SK-N-SH (cell line): Measurements from ENCODE around the gene GALNT1. TPM values are rescaled to one million over a fixed set of nuclear protein-coding genes. Genes with fewer than 3 reads are reported as not detected.

Experiments used
- CTCF ChIA-PET: fragments of 300-600, 350-600 bp; formaldehyde crosslinking; extraction: SDS; loops from one replicate; lab custom pipeline; 2021; lab: Yijun Ruan, JAX
- POLR2A ChIA-PET: fragments of 350-600 bp; sonication (Branson Sonifier 250); formaldehyde crosslinking; extraction: SDS; loops from one replicate; lab custom pipeline; 2020; ENCODE audit warnings: antibody characterized with exemption, inconsistent platforms; lab: Yijun Ruan, JAX
- DNase-seq: peaks from one replicate; pipeline ENCODE4 v3.0.0; 2012
- H2AFZ ChIP-seq: fragments of 200-600 bp; sonication (generic); 2 replicates; pipeline ENCODE4 v1.8.1; 2016; ENCODE audit warnings: antibody characterized with exemption, mild to moderate bottlenecking, low read depth
- H3F3A ChIP-seq: fragments of 200-600 bp; sonication (generic); replicated peaks from 2 replicates; pipeline ENCODE3; 2016; ENCODE audit warnings: antibody characterized with exemption, mild to moderate bottlenecking; ENCODE audit not compliant: insufficient read depth
- H3K27ac ChIP-seq, 2 experiments: fragments of 200-500 bp in 1 of 2; fragments of 200-600 bp in 1 of 2; sonication (Bioruptor generic) in 1 of 2; sonication (generic), shearing (Covaris generic) in 1 of 2; 2 replicates each; pipeline versions ENCODE4 v1.5.1 to v1.6.1; 2014 to 2016; ENCODE audit warnings: low read depth in 2 of 2, inconsistent platforms in 1 of 2, low read length in 1 of 2, mild to moderate bottlenecking in 1 of 2, mixed read lengths in 1 of 2
- H3K27me3 ChIP-seq: fragments of 200-600 bp; sonication (generic), shearing (Covaris generic); 2 replicates; pipeline ENCODE4 v1.6.1; 2016; ENCODE audit warnings: mixed run types; ENCODE audit not compliant: insufficient read depth
- H3K36me3 ChIP-seq, 2 experiments: fragments of 200-500 bp in 1 of 2; fragments of 200-600 bp in 1 of 2; sonication (Bioruptor generic) in 1 of 2; sonication (generic) in 1 of 2; replicated peaks in 1 of 2; 2 replicates each; pipeline versions ENCODE3 to v1.5.1; 2014 to 2016; ENCODE audit warnings: low read length in 1 of 2, mild to moderate bottlenecking in 1 of 2; ENCODE audit not compliant: insufficient read depth in 2 of 2, control insufficient read depth in 1 of 2
- H3K4me1 ChIP-seq, 2 experiments: fragments of 200-500 bp in 1 of 2; fragments of 200-600 bp in 1 of 2; sonication (Bioruptor generic) in 1 of 2; sonication (generic), shearing (Covaris generic) in 1 of 2; 2 replicates each; pipeline versions ENCODE4 v1.5.1 to v1.6.1; 2014 to 2016; ENCODE audit warnings: low read depth in 1 of 2, low read length in 1 of 2, mixed run types in 1 of 2; ENCODE audit not compliant: insufficient read depth in 2 of 2, control insufficient read depth in 1 of 2
- H3K4me2 ChIP-seq: fragments of 200-600 bp; sonication (generic), shearing (Covaris generic); 2 replicates; pipeline ENCODE4 v1.6.1; 2017; ENCODE audit warnings: mixed run types
- H3K4me3 ChIP-seq, 2 experiments: fragments of 200-500 bp in 1 of 2; fragments of 200-600 bp in 1 of 2; sonication (Bioruptor generic) in 1 of 2; sonication (generic), shearing (Covaris generic) in 1 of 2; 2 replicates each; pipeline versions ENCODE4 v1.5.1 to v1.8.1; 2014 to 2016; ENCODE audit warnings: low read depth in 2 of 2, inconsistent platforms in 1 of 2, low read length in 1 of 2, mild to moderate bottlenecking in 1 of 2, mixed read lengths in 1 of 2, moderate library complexity in 1 of 2
- H3K79me2 ChIP-seq: fragments of 200-600 bp; sonication (generic); 2 replicates; pipeline ENCODE4 v1.8.1; 2017; ENCODE audit warnings: mild to moderate bottlenecking; ENCODE audit not compliant: insufficient read depth
- H3K9ac ChIP-seq: fragments of 200-600 bp; sonication (generic); 2 replicates; pipeline ENCODE4 v1.6.1; 2017; ENCODE audit warnings: mixed run types
- H3K9me2 ChIP-seq: fragments of 200-600 bp; sonication (generic); 2 replicates; pipeline ENCODE4 v1.6.1; 2017; ENCODE audit warnings: mixed run types
- H3K9me3 ChIP-seq: fragments of 200-600 bp; sonication (generic); 2 replicates; pipeline ENCODE4 v1.6.1; 2017; ENCODE audit warnings: mixed run types, mild to moderate bottlenecking, moderate library complexity
- H4K20me1 ChIP-seq: fragments of 200-600 bp; sonication (generic); 2 replicates; pipeline ENCODE4 v1.6.1; 2017; ENCODE audit warnings: mild to moderate bottlenecking, mixed run types; ENCODE audit not compliant: insufficient read depth
- ELF1 ChIP-seq: IDR thresholded peaks from 2 replicates; pipeline ENCODE4 v1.4.0; 2012
- EZH2phosphoT487 ChIP-seq: fragments of 200-600 bp; sonication (generic); IDR thresholded peaks from 2 replicates; pipeline ENCODE4 v1.6.1; 2017; ENCODE audit warnings: low read depth, mixed run types, mild to moderate bottlenecking, antibody characterized with exemption, moderate library complexity, borderline replicate concordance
- FOSL2 ChIP-seq: IDR thresholded peaks from 2 replicates; pipeline ENCODE4 v1.4.0; 2012; ENCODE audit warnings: low read depth, mild to moderate bottlenecking, moderate library complexity, borderline replicate concordance
- MEF2A ChIP-seq: IDR thresholded peaks from 2 replicates; pipeline ENCODE4 v1.4.0; 2012; ENCODE audit warnings: low read depth, borderline replicate concordance
- PBX3 ChIP-seq: IDR thresholded peaks from 2 replicates; pipeline ENCODE4; 2012
- SIN3A ChIP-seq: IDR thresholded peaks from 2 replicates; pipeline ENCODE4 v1.6.1; 2012; ENCODE audit warnings: low read depth, mild to moderate bottlenecking, low read length, moderate library complexity, borderline replicate concordance
- USF2 ChIP-seq: fragments of 150-350 bp; IDR thresholded peaks from 2 replicates; pipeline ENCODE4 v1.6.1; 2017; ENCODE audit warnings: antibody characterized with exemption, low read length, low read depth, borderline replicate concordance
- ZBTB33 ChIP-seq: IDR thresholded peaks from 2 replicates; pipeline ENCODE4 v1.4.0; 2012; ENCODE audit warnings: low read depth, borderline replicate concordance
- WGBS: methylation state at CpG from one replicate; pipeline ENCODE4 v1.1.6; 2017; ENCODE audit warnings: low lambda C conversion rate; 5-methylcytosine and 5-hydroxymethylcytosine counted together
- polyA plus RNA-seq, 3 experiments: library from polyadenylated mRNA; depleted of rRNA; stranded (reverse); fragments of >200 nt; gene quantifications; 2 replicates each; pipeline ENCODE4 v1.2.3, GENCODE V29; 2012
- TF ChIP-seq, protein P1 (sequence below): IDR thresholded peaks from 2 replicates; pipeline ENCODE4 v1.4.0; 2012; ENCODE audit warnings: low read depth
- TF ChIP-seq, protein P2 (sequence below): IDR thresholded peaks from 2 replicates; pipeline ENCODE4 v1.6.1; 2012; ENCODE audit warnings: mild to moderate bottlenecking, low read depth, low read length, moderate library complexity
- TF ChIP-seq, protein P3 (sequence below): fragments of 200-600 bp; sonication (generic); IDR thresholded peaks from 2 replicates; pipeline ENCODE4 v1.6.1; 2017; ENCODE audit warnings: antibody characterized with exemption, mild to moderate bottlenecking, moderate library complexity
- TF ChIP-seq, protein P4 (sequence below): IDR thresholded peaks from 2 replicates; pipeline ENCODE4 v1.4.0; 2012; ENCODE audit warnings: low read depth, borderline replicate concordance
- TF ChIP-seq, protein P5 (sequence below): fragments of 150-350 bp; IDR thresholded peaks from 2 replicates; pipeline ENCODE4 v1.6.1; 2016; ENCODE audit warnings: mild to moderate bottlenecking, low read depth, low read length

GALNT1 gene
- polyA plus RNA-seq, 1 of the 3 experiments (the other 2 are of a cell fraction), result 15.7 TPM

DNA sequence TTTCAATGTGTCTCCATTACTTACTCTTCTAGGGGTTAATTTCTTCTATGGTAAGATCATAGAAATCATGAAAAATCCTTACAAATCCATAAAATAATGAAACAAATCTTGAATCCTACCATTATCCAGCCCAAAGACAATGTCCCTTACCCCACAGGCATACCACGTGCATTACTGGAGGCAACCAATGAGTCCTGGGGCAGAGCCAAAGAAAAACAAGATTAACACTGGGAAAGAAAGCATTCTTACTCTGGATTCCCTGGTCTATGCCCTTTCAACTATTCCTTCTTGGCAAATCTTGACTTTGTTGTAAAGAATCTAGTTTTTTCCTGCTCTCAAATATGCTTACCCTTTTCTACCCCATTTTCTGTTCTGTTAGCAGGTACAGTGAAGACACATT lies 3.1 kb upstream of the GALNT1 start:
- CTCF ChIA-PET, result no interaction called here
- DNase-seq, result no peak
- Histone ChIP-seq H3K9me2 (no peaks in the 10 kb centered on the region), H3K4me2 (no peak overlapping the region), H4K20me1 (peaks cover 8% of the 10 kb centered on the region), H3K4me3 (no peak overlapping the region), H3K27me3 (no peaks in the 10 kb centered on the region), H3F3A (no peaks in the 10 kb centered on the region), H3K36me3 (no peaks in the 10 kb centered on the region), H3K4me1 (peaks cover 0 to 10% of the 10 kb centered on the region in 2 experiments; a peak in 2 of 4 replicates), H3K9me3 (no peaks in the 10 kb centered on the region), H3K9ac (no peak overlapping the region)
- POLR2A ChIA-PET, result no interaction called here
- 69% methylated on average over 1 of the region's 1 CpG for WGBS
- TF ChIP-seq, protein P1, sequence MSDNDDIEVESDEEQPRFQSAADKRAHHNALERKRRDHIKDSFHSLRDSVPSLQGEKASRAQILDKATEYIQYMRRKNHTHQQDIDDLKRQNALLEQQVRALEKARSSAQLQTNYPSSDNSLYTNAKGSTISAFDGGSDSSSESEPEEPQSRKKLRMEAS, result no peak
- TF ChIP-seq, all 33 proteins: peak for 0
- no peak overlapping the region for H2AFZ ChIP-seq
- no peak overlapping the region for H3K27ac ChIP-seq
- H3K79me2 ChIP-seq, result peaks cover 16% of the 10 kb centered on the region; the same call in 1 of the 2 replicates

- Histone ChIP-seq H3K79me2 (peaks cover 19% of the 10 kb centered on the region; the same call in 1 of the 2 replicates), H2AFZ (no peak overlapping the region), H3K27ac (no peak overlapping the region), H3K9me2 (no peaks in the 10 kb centered on the region), H4K20me1 (peaks cover 8% of the 10 kb centered on the region), H3K36me3 (peaks cover 0 to 1% of the 10 kb centered on the region in 2 experiments), H3F3A (peaks cover under 1% of the 10 kb centered on the region), H3K4me2 (no peak overlapping the region), H3K4me1 (peaks cover 0 to 10% of the 10 kb centered on the region in 2 experiments; a peak in 2 of 4 replicates), H3K9ac (no peak overlapping the region), H3K4me3 (no peak overlapping the region), H3K9me3 (no peaks in the 10 kb centered on the region), H3K27me3 (no peaks in the 10 kb centered on the region)
- 89% methylated on average over 4 of the region's 4 CpGs for WGBS
- POLR2A ChIA-PET, result no interaction called here
- DNase-seq, result no peak
- CTCF ChIA-PET, result no interaction called here
- TF ChIP-seq USF2 (no peak), ELF1 (no peak), SIN3A (no peak), FOSL2 (no peak), PBX3 (no peak), ZBTB33 (no peak), EZH2phosphoT487 (no peak), MEF2A (no peak)
- TF ChIP-seq, protein P2, sequence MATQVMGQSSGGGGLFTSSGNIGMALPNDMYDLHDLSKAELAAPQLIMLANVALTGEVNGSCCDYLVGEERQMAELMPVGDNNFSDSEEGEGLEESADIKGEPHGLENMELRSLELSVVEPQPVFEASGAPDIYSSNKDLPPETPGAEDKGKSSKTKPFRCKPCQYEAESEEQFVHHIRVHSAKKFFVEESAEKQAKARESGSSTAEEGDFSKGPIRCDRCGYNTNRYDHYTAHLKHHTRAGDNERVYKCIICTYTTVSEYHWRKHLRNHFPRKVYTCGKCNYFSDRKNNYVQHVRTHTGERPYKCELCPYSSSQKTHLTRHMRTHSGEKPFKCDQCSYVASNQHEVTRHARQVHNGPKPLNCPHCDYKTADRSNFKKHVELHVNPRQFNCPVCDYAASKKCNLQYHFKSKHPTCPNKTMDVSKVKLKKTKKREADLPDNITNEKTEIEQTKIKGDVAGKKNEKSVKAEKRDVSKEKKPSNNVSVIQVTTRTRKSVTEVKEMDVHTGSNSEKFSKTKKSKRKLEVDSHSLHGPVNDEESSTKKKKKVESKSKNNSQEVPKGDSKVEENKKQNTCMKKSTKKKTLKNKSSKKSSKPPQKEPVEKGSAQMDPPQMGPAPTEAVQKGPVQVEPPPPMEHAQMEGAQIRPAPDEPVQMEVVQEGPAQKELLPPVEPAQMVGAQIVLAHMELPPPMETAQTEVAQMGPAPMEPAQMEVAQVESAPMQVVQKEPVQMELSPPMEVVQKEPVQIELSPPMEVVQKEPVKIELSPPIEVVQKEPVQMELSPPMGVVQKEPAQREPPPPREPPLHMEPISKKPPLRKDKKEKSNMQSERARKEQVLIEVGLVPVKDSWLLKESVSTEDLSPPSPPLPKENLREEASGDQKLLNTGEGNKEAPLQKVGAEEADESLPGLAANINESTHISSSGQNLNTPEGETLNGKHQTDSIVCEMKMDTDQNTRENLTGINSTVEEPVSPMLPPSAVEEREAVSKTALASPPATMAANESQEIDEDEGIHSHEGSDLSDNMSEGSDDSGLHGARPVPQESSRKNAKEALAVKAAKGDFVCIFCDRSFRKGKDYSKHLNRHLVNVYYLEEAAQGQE, result no peak
- TF ChIP-seq, protein P3, sequence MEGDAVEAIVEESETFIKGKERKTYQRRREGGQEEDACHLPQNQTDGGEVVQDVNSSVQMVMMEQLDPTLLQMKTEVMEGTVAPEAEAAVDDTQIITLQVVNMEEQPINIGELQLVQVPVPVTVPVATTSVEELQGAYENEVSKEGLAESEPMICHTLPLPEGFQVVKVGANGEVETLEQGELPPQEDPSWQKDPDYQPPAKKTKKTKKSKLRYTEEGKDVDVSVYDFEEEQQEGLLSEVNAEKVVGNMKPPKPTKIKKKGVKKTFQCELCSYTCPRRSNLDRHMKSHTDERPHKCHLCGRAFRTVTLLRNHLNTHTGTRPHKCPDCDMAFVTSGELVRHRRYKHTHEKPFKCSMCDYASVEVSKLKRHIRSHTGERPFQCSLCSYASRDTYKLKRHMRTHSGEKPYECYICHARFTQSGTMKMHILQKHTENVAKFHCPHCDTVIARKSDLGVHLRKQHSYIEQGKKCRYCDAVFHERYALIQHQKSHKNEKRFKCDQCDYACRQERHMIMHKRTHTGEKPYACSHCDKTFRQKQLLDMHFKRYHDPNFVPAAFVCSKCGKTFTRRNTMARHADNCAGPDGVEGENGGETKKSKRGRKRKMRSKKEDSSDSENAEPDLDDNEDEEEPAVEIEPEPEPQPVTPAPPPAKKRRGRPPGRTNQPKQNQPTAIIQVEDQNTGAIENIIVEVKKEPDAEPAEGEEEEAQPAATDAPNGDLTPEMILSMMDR, result no peak
- TF ChIP-seq, protein P4, sequence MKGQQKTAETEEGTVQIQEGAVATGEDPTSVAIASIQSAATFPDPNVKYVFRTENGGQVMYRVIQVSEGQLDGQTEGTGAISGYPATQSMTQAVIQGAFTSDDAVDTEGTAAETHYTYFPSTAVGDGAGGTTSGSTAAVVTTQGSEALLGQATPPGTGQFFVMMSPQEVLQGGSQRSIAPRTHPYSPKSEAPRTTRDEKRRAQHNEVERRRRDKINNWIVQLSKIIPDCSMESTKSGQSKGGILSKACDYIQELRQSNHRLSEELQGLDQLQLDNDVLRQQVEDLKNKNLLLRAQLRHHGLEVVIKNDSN, result no peak
- TF ChIP-seq, protein P5, sequence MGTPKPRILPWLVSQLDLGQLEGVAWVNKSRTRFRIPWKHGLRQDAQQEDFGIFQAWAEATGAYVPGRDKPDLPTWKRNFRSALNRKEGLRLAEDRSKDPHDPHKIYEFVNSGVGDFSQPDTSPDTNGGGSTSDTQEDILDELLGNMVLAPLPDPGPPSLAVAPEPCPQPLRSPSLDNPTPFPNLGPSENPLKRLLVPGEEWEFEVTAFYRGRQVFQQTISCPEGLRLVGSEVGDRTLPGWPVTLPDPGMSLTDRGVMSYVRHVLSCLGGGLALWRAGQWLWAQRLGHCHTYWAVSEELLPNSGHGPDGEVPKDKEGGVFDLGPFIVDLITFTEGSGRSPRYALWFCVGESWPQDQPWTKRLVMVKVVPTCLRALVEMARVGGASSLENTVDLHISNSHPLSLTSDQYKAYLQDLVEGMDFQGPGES, result no peak
These were observed 2.6 kb upstream of the GALNT1 start for GRCh38 chr18:35578936-35579335.
